HG02642 (cell line): ENCODE data around the gene APBB2.

Experiments used
- ATAC-seq: cut with Tn5 transposase; IDR thresholded peaks from one replicate; pipeline ENCODE4 v1.9.1; 2021; ENCODE audit warnings: mild to moderate bottlenecking; ENCODE audit not compliant: unreplicated experiment, poor library complexity

Gene APBB2

DNA sequence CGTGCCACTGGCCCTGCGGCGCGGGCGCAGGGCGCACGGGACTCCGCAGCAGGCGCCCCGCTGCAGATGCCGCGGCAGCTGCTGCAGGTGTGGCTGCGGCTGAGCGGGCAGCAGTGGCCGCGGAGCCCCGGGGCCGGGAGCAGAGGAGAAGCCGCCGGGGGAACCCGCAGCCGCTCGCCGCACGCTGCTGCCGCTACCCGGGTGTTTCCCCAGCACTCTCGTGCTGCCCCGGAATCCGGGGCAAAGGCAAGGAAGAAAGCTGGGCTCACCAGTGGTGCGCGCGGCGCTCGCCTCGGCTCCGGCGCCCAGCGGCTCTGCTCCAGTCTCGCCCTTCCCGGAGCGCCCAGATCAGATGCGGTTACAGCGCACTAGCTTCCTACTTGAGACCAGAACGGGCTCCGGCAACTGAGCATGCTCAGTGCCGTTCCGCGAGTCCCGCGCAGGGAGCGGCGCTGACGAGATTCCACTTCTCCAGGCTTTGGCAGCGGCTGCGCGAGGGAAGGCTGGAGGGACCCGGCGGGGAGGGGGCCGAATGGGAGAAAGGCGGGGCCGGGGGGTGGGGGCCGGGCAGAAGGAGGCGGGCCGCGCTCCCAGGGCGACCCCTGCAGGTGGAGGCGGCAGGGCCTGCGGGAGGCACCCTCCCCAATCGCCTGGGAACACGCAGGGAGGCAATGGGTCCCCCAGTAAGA is at the start of gene APBB2:
Gene APBB2, minus strand, starts transcription at position 407 of the 689 bp plus-strand sequence. CDS start 181,288 bp downstream, outside the sequence.
- ATAC-seq = peak; percentile 59

DNA sequence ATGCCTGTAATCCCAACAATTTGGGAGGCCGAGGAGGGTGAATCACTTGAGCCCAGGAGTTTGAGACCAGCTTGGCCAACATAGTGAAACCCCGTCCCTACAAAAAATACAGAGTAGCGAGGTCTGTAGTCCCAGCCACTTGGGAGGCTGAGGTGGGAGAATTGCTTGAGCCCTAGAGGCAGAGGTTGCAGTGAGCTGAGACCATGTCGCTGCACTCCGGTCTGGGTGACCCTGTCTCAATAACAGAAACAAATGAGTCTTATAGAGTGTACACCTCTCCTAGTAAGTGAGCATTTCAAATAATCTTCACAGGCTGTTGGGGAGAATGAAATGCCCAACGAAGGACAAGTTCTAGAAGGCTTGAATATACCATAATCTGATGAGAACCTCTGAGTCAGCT is 47.9 kb upstream of the APBB2 start:
- ATAC-seq = no peak

DNA sequence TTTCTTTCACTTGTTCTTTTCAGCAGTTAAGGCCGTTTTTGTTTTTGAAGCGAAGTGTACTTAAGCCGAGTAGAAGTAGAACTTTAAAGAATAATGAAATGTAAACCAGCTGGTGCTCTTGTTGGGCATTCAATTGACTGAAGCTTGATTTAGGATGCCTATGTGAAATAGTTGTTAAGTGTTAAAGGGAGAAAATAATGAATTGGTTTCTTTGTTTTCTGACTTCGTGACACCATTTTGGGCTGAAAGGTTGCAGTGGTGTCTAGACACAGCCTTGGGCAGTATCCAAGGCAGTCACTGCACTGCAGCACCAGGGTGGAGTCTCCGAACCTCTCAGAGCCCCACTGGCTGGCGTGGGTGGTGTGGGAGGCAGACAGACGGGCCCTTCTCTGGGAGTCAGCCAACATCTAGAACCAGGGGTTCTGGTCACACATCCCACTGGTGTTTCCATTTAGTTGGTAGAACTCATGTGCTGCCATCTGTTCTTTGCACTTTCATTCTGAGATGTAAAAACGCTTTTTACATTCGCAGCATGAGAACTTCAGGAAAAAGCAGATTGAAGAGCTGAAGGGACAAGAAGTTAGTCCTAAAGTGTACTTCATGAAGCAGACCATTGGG is 45.9 kb upstream of the APBB2 start:
- ATAC-seq = no peak

DNA sequence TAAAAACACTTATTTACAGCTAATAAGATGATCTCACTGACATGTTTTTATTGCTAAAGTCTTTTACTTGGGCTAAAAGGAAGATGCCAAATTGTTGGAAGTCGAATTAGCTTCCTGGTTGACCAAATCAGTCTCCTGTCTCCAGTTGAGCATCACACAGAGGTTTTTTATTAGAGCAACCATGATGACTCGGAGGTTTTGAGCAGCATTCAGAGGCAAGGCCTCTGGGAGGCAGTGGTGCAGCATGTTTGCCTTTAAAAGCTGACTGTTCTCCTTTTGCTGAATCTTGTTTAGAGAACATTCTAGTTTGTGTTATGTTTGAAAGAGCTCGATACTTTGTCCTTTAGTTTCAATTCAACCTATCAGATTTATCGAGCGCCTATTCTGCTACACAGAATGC is 44.4 kb upstream of the APBB2 start:
- no peak for ATAC-seq

DNA sequence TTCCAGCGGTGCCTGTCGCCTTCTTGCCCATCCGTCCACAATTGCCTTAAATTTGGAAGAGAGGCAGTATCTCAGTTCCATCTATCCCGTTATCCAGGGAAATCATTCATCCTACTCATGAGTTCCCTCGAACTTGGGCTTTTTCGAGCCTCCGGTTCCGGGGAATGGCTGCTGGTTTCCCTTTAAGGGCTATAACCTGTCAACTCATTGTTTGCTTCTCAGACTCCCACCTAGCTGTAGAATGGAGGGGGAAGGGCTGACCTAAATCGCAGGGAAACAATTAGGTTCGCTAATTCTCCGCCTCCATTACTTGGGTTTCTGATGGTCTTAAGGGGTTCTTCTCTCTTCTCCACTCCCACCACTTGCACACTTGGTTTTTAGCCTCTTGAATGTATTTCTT is 43.6 kb upstream of the APBB2 start:
- ATAC-seq = no peak

DNA sequence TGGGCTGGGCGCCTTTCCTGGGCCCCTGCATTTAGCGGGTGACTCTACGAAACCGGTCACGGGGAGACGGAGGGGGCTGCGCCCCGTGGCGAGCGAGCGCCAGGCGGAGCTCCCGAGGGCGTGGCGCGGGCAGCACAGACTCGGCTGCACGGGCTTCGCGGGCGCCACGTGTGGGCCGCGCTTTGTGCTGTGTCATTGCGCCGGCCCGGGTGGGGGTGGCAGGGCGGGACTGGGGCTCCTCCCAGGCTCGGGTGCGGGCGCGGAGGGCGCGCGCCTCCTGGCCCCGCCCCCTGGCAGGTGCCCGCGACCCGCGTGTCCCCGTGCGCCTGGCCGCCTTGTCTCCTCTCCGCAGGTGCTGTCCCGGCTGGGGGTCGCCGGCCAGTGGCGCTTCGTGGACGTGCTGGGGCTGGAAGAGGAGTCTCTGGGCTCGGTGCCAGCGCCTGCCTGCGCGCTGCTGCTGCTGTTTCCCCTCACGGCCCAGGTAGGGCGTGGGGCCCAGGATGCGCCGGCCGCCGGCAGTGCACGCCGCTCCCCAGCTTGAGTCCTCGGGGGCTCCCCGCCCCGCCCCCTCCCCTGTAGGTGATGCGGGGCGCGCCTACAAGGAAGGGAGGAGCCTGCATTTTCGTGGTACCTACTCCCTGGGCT is 43.0 kb upstream of the APBB2 start:
- peak; percentile 74 for ATAC-seq

DNA sequence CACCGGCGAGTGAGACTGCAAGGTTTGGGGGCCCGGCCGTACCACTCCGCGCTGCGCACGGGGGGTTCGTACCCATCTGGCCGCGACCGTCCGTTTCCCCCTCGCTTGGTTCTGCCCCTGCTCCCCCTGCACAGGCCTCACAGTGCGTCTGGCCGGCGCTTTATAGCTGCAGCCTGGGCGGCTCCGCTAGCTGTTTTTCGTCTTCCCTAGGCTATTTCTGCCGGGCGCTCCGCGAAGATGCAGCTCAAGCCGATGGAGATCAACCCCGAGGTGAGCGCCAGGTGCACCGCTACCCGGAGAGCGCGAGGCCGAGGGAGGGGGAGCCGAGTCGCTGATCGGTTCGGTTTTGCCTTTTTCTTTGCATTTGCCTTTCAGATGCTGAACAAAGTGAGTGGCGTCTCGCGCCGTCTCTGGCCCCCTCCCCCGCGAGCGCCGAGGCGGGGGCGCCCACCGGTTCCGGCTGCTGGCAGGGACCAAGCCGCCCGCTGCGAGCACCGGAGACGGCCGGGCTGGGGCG is 42.5 kb upstream of the APBB2 start, which contains the start of gene UCHL1:
Gene UCHL1, plus strand, starts transcription at position 189 of the 517 bp plus-strand sequence. Its CDS starts 49 bp downstream, at position 238.
- peak; percentile 53 for ATAC-seq

DNA sequence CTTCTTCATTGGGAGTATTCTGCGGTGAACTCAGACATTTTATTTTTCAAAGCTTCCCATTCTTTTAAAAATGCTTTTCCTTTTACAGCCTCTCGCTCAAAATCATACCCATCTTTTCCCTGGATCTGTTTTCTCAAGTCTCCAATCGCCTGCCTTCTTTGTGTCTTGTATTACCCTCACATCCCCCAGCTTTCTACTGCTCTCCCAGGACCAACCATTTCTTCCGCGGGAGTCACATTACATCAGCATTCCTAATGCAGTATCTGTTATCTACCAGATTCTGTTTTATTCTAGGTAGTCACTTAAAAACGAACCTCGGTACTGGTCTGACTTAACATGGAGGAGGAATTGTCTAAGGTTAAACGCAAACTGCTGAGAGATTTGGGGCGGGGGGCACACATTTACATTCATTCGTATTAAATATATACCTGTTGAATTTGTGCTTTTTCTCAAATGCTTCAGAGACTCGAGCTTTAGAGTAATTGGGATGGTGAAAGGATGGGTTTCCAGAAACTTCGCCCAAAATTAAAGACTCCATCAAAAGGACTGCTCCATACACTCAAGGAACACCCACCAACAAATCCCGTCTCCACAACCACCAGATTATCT is 41.9 kb upstream of the APBB2 start:
- no peak for ATAC-seq

DNA sequence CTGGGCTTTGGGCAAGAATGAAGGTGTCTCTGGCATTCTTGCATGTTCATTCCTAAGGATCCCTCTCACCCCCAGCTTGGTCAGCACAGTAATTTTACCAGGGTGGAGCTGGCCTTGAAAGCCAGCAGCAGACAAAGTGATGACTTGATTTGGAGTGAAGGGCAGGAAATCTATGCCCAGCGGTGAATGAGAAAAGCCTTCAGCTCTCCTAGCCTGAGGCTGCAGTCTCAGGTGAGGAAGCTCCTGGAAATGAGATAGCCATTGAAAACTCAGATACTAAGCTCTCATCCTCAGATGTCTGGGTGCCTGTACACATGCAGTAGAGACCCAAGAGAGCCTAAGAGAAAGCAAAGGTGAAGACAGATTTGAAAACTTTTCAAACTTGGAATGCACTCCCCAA is 31.6 kb upstream of the APBB2 start:
- ATAC-seq = no peak

DNA sequence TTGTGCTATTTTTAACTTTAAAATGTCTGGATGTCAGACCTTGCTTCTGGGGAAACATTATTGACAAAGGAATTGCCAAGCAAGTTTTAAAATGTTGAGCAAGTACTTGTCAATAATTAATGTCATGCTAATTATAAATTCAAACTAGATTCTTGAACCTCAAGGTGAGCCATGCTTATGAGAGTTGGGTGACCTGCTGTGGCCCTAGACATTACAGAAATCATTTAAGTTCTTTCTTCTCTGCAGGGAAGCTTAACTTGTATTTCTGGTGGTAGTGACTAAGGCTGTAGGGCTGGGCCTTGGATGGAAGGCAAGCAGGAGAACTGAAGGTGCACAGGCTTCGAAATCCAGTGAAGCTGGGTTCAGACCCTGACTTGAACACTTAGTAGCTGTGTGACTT is 27.6 kb upstream of the APBB2 start:
- ATAC-seq = no peak

DNA sequence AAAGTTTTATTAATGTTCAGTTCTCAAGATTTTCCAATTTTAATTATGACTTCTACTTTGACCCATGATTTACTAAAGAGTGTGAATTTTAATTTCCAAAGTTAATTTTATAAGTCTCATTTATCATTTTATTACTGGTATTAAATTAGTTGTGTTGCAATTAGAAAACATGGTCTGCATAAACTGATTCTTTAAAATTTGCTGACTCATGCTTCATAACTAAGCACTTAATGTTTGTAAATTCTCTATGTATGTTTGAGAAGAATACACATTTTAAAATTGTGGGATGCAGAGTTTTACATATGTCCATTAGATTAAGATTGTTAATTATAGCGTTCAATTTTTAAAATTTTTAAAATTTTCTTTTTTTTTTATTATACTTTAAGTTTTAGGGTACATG is 22.2 kb upstream of the APBB2 start:
- ATAC-seq = no peak

DNA sequence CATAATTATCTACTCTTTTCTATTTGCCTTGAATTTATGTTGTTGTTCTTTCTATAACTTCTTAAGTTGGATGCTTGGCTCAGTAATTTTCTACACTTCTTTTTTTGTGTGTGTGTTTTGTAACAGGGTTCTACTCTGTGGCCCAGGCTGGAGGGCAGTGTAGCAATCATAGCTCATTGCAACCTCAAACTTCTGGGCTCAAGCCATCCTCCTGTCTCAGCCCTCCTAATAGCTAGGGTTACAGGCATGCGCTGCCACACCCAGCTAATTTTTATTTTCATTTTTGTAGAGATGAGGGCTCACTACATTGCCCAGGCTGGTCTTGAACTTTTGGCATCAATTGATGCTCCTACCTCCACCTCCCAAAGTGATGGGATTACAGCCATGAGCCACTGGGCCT is 21.7 kb upstream of the APBB2 start:
- no peak for ATAC-seq

DNA sequence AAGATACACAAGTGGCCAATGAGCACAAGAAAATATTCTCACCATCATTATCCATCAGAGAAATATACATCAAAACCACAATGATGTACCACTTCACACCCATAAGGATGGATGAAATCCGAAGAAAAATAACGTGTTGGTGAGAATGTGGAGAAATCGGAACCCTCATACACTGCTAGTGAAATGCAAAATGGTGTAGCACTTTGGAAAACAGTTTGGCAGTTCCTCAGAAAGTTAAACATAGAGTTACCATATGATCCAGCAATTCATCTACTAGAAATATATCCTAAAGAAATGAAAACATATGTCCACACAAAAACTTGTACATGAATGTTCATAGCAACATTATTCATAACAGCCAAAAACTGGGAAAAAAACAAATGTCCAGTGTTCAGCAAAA is 18.5 kb upstream of the APBB2 start:
- no peak for ATAC-seq

DNA sequence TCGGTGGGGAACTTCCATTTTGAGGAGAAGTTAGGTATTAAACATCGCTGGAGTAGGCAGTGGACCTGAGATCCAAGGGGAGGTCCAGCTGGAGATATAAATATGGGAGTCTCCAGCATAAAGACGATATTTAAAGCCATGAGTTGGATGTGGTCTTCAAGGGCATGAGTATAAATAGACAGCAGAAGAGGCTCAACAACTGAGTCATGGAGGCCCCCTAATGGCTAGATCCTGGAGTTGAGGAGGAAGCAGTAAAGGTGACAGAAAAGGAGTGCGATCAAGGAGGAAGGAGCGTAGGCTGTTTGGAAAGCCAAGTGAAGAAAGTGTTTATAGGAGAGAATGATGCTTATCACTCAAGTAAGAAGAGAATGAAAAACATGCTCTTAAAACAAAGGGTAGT is 18.1 kb upstream of the APBB2 start:
- no peak for ATAC-seq

DNA sequence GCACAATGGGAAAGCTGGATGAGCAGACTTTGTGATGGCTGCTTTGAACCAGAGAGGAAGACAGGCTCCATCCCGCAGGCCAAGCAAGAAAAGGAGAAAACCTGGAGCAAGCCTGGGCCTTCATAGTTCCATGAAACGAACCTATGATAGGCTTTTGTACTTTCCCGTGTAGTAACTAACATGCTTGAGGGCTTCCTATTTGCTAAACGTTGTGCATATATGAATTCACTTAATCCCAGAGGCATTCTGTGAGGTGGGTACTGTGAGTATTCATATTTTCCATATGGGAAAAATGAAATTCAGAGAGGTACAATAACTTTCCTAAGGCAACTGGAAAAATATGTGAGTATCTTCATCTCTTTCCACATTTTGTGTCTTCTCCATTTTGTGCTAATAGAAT is 13.6 kb upstream of the APBB2 start:
- ATAC-seq = no peak

DNA sequence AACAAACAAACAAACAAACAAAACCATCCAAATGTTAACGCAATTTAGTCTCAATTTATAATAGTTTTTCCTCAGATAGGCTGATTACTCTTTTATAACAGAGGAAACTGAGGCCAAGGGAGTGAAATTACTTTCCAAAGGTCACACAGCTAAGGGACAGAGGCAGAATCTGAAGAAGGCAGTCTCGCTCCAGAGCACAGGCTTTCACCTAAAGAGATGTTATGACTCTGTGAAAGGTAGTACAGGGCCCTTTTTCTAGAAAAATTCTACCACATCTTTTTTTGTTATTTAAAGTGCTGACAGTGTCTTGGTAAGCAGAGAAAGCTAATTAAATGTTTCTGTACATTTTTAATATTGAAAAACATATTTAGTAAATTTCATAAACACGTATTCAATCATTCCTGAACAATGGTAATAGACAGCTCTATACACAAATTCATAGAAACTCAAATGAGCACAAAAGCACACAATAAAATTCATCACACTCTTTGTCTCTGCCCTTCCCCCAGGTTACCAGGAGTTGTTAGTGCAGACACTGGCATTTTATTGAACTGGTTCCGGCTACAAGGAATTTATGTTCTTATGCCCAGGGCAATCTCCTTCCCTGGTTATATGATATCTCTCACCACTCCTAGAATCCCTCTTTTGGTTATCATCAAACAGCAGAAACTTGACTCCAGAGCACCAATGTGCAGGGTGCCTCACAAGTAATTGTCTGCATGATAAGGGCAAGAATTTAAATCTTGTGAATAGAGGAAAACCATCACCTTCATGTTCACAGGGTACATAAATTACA is 7.7 kb upstream of the APBB2 start:
- no peak for ATAC-seq

DNA sequence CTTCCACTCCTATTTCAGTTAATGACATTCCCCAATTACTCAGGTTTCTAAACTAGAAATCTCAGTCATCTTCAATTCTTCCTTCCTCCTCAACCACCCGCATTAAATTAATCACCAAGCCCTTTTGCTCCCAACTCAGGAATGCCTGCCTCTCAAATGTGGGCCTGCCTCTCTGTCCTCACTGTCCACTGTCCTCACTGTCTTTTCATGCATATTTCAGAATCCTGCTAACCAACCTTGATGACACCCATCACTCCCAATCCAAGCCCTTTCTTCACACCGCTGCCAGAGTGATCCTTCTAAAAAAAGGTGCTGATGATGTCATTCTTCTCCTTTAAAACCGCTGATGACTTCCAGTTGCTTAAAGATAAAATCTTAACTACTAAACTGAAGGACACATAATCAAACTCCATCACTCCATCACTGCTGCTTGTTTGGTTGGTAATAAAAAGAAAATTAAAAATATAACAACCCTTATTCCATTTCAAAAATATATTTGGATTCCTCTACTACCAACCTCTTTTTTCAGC is 5.1 kb upstream of the APBB2 start:
- no peak for ATAC-seq

DNA sequence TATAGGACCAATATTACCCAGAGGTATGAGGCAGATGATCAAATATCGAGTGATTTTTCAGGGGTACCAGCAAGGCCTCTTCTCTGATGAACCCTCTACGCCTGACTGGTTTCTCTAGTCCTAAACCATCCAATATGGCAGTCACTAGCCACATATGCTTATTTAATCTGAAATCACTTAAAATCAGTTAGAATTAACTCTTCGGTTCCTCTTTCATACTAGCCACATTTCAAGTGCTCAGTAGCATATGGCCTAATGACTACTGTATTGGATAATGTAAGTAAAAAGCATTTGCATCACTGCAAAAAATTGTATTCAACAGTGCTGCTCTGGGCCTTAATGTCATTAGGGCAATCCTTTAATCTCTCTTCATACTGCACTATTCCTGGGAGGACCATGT is 4.4 kb upstream of the APBB2 start:
- no peak for ATAC-seq

DNA sequence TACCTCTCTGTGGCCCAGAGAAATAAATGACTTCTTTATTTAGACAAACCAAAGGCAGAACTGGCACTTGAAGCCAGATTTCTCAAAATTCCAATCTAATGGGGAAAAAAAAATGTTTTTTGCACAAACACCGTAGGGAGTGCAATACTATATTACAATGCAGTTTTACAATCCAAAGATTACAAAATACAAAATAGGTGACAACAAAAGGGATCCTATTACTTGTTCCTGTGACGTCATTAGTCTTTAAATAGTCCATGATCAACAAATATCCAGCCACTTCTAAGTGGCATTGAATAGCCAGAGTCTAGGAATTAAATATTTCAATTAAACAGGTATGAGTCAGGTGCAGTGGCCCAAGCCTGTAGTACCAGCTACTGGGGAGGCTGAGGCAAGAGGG is 3.0 kb upstream of the APBB2 start:
- no peak for ATAC-seq

DNA sequence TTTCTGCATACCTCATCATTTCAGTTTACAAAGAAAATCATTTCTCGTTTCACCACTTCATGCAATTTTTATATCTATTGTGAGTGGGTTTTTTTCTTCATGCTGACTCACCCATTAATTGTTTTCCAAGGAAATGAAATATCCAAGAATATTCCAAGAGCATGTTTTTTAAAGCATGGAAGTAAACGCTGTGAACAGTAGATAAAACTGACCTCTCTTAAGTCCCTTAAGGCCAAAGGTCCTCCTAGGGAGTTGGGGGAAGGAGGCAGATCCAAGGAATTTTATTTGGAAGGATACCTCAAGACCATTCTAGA is 2.6 kb upstream of the APBB2 start:
- no peak for ATAC-seq
